ENCODE results near the gene HMX2.
A peak's percentile ranks its signal among the peaks of the same experiment; 100 is the strongest.

The HMX2 gene, protein sequence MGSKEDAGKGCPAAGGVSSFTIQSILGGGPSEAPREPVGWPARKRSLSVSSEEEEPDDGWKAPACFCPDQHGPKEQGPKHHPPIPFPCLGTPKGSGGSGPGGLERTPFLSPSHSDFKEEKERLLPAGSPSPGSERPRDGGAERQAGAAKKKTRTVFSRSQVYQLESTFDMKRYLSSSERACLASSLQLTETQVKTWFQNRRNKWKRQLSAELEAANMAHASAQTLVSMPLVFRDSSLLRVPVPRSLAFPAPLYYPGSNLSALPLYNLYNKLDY

DNA sequence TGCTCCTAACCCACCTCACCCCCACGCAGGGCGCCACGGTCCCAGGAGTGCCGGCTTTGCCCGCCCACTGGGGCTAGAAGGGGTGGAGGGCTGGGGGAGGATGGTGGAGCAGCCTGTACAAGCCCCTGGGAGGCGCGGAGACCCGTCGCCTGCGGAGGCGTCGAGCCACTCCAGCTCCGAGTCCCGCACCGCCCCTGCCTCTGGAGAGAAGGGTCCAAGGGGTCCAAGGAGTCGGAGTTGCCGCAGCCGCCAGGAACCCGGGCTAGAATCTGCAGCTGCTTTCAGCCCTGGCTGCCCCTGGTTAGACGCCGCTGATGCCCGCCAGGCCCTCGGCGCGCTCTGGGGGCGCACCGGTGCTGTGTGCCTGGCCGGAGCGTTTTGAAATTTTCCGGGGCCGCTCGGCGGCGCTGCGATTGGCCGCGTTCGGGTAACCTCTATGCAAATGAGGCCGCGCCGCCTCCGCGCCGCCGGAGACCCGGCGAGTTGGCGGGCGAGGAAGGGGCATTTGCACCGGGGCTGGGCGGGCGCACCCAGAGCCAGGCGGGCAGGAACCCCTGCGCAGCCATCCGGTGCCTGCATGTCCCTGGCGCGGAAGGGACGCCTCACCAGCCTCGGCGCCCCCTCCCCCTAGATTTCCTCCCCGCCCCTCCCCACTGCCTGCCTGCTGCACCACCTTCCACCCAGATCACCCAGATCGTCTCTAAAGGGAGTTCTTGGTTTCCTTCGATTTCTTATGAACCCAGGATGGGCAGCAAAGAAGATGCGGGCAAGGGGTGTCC, at the start of gene HMX2:
Gene HMX2 (plus strand): TSS at position 502 of the 779 bp plus-strand sequence. CDS start 243 bp downstream, at position 745.
- no peak for DNase-seq (ENCODE audit: low read depth in 3 of 3)

DNA sequence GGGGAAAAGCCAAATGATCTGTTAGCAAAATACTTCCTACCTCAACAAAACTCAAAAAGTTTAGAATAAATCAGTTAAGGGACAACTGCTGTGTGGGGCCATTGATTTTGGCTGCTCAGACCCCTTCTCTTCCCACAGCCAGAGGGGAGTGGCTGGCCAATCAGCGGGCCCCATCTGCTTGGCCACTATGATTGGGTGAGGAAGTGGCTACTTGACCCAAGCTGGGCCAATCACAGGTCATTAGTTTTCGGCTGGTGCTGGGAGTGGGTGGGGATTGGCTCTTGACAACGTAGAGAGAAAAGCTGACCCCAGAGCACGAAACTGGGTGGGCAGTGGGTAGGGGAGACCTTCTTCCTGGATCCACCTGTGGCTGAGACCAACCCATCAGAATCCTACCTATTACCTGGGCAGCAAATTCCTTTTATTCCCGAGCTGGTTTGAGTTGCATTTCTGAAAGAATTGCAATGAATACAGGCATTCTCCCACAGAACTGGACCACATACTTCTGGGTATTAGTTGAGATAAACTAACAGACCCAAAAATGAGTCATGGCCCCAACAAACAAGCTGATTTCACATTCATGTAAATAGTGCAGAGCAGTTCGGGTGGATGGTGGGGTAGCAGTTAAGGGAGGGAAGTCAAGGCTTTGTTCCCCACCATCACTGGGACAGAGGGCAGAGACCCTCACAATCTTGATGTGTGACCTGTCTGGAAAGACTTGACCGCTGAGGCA, 47.7 kb upstream of the HMX2 start:
- no peak for DNase-seq (ENCODE audit: low read depth in 3 of 3)

DNA sequence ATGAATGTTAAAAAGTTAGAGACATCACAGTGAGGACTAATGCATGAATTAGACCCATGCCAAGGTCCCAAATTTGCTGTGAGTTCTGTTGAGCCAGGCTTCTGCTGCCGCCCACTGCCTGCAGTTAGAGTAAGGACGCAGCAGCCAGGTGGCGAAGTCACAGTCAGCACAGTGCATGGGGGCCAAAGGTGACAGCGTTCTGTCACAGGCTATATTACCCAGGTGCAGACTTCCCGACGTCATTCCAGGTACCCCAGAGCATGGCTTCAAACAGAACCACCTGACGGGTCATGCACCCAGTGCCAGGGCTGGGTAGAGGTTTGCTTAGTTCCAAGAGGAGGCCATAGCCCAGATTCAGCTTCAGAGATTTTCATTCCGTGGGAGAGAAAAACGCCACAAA, 46.1 kb upstream of the HMX2 start:
- DNase-seq (ENCODE audit: low read depth in 3 of 3) = no peak

DNA sequence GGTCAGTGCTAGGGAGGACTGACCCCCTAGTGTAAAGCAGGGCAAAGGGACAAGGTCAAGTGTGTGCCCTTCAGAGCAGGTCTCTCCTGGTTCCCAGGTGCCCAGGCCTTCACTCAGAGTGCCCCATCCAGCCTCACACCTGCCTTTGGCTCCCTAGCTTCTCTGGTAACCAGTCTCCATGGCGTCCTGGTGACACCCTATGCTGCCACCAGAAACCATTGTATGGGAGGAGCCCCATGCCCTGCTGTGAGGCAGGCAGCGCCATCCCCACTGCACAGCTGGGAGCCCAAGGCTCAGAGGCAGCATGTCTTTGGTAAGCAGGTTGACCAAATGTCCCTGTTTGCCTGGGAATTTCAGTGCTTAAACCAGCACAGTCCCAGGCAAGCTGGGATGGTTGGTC, 45.3 kb upstream of the HMX2 start:
- no peak for DNase-seq (ENCODE audit: low read depth in 3 of 3)

DNA sequence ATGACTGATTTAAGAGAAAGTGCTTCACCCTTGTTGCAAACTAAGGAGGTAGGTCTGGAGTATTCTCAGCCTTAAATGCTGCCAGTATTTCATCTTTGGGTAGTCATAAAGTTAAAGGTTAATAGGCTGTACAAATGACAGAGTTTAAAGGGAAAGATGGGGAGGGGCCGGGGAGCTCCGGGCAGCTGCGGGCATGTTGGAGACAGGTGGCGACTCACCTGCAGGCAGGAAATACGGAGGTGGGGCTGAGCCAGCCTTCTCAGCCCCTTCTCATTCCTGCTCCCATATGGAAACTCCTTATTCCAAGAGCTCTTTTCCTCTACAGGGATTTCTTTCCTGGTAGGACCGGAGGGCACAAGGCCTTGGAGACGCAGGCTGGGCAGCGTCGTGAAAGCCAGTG, 44.0 kb upstream of the HMX2 start:
- DNase-seq (ENCODE audit: low read depth in 3 of 3) = no peak

DNA sequence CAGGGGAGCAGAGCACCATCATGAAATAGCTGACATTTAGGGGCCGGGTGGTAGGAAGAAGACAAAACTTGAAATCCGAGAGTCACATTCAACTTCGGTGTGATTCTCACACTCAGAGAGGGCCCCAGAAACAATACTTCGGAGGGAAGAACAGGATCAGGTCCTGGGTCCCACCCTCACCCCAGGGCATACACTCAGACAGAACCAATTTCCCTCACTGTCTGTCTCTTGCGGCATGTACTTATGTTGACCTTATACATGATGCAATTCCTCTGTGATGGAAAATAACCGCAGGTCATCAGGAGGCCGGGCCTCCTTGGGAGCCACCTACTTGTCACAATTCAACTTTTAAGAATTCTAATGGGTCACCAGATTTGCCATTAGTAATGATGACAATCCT, 38.5 kb upstream of the HMX2 start:
- no peak for DNase-seq (ENCODE audit: low read depth in 3 of 3)

DNA sequence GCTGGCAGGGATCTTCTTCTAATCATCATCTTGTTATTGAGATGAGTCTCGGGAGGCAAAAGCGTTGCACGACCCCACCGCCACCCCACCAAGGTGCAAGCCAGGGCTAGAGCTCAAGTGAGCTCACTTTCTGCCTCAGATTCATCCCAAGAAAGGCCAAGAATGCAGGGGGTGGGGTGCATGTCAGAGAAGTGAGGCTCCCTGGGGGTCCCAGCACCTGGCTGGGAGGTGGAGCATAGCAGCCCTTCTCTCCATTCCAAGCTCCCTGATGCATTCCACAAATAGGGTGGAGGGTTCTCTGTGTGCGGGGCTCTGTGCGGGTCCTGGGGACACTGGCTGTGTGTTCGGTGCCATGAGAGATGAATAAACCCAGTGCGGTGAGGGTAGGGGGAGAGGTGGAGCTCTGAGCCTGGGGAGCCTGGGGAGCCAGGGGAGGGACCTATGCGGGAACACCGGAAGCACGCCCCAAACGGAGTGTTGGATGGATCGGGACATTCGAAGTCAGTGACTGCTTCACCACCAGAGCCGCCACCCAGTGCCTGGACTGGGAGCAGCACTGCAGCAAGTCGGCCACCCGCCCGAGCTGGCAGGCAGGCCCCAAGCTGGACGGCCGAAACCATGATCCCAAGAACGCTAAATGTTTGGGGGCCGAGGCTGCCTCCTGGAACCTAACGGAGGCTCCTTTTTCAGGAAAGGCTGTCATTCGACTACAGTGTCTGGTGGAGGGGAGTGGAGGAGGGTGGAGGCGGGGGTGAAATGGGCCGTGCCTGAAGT, 30.1 kb upstream of the HMX2 start:
- no peak for DNase-seq (ENCODE audit: low read depth in 3 of 3)

DNA sequence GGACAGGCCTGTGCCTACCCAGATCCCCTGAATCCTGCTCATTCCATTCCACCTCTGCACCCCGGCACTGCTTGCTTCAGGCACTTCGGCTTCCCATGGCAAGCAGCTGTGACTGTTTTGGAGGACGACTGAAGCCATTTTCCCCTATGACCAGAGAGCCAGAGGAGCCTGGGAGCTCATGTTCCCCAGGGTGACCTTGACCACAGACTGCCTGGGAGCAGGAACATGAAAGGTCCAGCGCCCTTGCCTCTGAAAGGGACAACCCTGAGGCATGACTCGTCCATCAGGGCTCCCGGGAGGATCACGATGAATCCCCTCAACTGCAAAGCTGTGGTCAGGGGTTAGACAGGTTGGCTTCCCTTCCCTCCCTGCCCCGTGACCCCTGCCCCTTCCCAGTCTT, 28.9 kb upstream of the HMX2 start:
- DNase-seq (ENCODE audit: low read depth in 3 of 3) = no peak

DNA sequence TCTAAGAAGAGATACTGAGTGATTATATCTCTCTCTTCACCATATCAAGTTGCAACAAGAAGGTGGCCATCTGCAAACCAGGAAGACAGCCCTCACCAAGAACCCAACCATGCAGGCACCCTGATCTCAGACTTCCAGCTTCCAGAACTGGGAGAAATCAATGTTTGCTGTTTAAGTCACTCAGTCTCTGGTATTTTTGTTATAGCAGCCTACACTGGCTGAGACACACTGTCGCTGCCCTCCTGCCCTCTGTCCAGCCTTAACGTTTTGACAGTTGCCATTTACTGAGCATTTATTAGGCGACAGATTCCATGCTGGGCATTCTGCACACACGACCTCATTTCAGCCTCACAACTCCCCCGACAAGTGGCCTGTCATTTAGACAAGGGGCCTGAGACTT, 21.7 kb upstream of the HMX2 start:
- no peak for DNase-seq (ENCODE audit: low read depth in 3 of 3)

DNA sequence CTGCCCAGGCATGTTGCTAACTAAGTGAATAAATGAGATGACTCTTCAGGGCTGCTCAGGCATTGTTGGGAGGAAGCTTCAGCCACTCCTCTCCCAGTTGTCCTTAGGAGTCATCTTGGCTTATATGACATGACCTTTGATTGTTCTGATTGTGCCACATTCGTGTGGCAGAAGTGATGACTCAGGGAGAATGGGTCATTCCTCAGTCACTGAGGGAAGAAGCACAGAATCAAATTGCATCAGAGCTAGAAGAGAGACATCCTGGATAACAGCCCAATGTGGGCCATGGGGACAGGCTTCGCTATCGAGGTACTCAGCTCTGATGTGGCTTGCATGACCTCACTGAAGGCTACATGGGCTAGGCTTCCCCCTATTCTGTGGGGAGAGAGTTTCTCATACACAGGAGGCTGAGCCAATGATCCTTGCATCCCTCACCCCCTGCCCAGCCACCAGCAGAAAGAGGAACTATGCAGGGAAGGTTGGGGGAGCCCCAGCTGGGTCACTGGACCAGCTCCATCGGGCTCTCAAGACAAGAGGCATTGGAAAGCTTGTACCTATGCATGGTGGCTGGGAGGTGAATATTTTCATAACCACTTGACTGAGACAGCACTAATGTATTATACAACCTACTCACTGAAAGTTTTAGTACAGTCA, 18.2 kb upstream of the HMX2 start:
- DNase-seq (ENCODE audit: low read depth in 3 of 3) = no peak

DNA sequence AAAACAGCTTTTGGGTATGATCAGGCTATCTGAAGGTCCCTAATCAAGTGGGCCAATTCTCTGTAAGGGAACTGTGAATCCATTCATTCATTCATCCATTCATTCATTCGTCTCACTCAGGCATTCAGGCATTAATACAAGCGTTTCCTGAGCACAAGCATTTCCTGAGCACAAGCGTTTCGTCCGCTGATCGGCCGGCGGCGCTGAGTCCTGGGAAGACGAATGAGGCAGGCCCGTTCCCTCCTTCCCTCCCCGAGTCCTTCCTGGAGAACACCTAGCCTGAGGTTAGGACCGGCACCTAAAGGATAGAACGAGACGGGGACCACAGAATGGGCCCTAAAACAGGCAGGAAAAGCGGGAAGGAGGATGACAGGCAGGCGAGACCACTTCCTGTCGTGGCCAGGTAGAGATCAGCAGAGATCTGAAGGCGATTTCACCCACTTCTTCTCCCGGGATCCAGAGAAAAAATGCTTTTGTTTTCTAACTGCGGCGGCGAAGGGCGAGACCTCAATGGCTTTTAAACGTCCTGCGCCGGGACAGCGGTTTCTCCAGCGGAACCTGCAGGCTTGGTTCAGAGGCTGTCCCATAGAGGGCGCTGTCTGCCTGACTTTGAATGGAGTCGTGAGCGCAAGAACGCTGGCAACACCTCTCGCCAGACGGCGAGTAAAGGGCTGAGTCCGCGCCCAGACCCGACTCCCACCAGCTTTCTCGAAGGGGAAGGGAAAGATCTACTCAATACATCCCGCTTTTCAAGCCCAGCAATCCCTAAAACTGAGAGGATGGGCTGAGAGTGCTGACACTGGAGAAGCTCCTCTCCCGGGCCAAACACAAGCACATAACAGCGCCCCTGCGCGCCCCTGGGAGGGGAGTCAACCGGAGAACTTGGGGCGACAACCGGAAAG, 15.1 kb upstream of the HMX2 start:
- DNase-seq (ENCODE audit: low read depth in 3 of 3) = peak; percentile 74 to 86 (median 84)

DNA sequence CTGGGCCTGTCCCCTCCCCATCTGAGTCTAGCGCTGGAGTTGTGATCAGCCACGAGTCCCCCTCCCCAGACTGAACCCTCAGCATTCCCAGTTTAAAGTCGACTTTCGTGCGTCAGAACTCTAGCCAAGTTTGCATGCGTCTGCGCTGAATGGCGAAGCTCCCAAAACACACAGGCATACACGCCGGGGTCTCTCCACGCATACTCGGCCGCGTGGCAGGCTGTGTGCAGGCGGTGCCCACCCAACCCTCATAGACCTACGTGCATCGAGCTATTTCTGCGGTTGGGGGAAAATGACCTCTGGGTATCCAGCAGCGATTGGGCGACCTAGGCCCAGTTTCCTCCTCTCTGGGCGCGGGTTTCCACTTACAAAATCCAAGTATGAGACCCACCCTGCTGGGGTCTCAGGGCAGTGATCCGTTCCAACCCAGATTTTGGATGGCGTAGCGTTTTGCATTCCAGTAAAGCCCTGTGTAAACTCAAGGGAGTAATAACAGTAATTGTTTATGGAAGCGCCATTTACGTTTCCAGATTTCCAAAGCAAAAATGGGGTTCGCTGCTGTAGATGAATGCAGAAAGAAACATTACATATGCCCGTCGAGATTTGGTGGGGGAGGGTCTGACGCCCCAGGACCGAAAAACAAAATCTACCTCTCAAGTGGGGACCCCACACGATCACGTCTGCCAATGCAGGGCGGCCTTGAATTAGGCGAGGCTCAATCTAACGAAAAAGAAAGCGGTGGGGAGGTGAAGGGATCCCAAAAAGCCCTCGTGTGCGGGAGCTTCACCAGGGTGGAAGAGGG, 14.2 kb upstream of the HMX2 start:
- DNase-seq (ENCODE audit: low read depth in 3 of 3) = no peak

DNA sequence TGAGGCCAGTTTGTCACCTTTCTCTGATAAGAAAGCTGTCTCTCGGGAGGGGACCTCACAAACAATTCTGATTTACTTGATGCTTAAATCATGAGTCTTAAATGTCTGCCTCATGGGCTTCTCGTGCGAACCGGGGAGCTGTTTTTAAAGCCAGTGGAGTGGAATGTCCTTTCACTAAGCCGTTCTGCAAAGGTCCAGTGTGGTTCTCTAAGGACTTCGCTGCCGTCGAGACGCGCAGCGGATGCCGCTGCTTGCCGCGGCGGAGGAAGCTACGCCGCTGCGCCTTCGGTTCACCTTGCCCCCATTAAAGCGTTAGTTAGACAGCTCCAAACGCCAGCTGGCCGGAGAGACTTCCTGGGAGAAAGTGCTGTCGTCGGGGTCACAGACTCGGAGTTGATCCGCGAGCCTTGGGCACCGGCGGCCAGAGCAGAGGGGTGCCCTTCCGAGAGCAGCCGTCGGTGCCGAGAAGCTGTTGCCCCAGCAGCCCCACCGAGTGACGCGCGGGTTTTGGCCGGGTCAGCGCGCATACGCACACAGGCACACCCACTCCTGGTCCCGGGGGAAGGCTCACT, 13.5 kb upstream of the HMX2 start:
- DNase-seq (ENCODE audit: low read depth in 3 of 3) = no peak

DNA sequence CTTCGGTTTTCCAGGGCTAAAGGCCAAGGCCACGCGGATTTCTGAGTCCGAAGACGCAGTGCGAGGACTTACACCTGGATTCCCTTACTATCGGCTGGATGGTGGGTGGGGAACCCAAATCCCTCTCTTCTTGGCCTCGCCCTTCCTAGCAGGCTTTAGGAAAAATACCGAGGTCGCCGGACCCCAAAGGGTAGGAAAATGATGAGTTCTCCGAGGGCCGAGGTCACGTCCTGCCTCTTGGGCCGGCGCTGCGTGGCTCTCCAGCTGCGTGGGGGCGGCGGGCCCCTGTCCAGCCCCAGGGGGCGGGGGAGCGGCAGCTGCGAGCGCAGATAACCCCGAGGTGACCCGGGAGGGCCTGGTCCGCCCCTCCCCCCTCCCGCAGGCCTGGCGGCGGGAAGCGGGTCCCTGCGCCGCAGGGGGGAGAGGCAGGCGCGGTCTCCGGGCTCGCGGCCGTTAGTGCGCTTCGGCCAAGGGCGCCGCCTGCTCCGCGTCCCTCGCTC, 13.0 kb upstream of the HMX2 start:
- no peak for DNase-seq (ENCODE audit: low read depth in 3 of 3)

DNA sequence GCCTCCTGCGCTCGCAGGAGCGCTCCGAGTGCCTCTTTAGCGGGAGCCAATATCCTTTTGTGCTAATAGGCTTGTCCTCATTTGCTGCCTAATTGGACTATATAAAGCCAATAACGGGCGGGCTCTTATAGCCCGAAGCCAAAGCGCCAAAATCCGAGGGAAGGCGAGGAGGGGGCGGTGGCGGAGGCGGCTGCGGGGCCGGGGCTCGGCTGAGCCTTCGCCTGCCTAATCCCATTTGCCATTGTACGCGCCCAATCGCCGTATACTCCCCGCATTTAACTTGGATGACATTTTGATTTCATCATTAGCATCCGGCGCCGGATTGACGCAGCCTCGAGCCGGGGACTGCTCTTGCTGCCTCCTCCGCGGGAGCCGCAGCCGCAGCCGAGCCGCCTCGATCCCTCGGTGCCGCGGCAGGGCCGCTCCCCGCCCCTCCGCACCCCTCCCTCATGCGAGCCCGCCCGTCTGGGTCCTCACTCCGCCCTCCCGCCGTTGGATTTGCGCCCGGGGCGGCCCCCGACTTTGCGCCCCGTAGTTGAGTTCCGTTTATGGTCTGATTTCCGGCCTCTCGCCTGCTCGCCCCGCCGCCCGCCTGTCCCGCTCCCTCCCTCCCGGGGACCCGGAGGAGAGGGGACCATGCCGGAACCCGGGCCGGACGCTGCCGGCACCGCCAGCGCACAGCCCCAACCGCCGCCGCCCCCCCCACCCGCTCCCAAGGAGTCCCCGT, 12.4 kb upstream of the HMX2 start, which contains the start of gene HMX3:
Gene HMX3 (plus strand): TSS at position 556 of the 727 bp plus-strand sequence. CDS start 81 bp downstream, at position 637.
- no peak for DNase-seq (ENCODE audit: low read depth in 3 of 3)

DNA sequence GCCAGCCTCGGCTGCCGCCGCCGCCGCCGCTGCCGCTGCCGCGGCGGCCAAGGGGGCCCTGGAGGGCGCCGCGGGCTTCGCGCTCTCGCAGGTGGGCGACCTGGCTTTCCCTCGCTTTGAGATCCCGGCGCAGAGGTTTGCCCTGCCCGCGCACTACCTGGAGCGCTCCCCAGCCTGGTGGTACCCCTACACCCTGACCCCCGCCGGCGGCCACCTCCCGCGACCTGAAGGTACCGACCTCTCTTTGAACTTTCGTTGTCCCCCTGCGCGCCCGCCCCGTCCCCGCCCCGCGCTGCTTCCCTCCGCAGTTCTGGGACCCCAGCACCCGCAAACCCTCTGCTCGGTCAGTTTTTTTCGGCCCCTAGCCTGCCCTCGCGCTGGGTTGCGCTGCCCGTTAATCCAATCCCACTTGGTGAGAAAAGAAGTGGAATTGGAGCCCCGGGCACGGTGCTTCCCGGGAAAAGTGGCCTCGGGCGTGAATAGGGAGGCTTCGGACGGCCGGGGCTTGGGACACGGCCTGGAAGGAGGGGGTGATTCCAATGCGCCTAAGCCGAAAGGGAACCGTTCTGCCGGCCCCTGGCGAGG, 11.6 kb upstream of the HMX2 start:
- DNase-seq (ENCODE audit: low read depth in 3 of 3) = no peak

DNA sequence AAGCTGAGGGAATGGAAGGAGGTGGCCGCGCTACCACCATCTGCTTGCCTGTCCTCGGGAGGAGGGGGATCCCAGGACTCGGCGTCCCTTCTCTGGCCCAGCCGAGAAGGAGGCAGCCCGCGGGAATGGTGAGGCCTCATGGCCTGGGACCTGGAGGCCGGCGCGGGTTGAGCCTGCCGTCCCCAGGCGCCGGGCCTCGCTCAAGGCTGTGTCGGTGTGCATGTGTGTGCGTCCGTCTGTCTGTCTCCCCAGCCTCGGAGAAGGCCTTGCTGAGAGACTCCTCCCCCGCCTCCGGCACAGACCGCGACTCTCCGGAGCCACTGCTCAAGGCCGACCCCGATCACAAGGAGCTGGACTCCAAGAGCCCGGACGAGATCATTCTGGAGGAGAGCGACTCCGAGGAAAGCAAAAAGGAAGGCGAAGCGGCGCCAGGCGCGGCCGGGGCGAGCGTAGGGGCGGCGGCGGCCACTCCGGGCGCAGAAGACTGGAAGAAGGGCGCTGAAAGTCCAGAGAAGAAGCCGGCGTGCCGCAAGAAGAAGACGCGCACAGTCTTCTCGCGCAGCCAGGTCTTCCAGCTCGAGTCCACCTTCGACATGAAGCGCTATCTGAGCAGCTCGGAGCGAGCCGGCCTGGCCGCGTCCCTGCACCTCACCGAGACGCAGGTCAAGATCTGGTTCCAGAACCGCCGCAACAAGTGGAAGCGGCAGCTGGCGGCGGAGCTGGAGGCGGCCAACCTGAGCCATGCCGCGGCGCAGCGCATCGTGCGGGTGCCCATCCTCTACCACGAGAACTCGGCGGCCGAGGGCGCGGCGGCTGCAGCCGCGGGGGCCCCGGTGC, 10.9 kb upstream of the HMX2 start:
- no peak for DNase-seq (ENCODE audit: low read depth in 3 of 3)
